Activated CD8-positive, alpha-beta T cell treated with anti-CD3 and anti-CD28 coated beads, Interleukin-2, amount 10 ng/mL, durations not matched to agents 7 days and 5 days (primary cell): Measurements from ENCODE around the gene MST1R. TPM values are rescaled to one million over a fixed set of nuclear protein-coding genes. Genes with fewer than 3 reads are reported as not detected.
"Not testable (repeated sequence)": the region's sequence is repeated elsewhere in the genome, so short reads cannot be mapped to it uniquely, and the experiment has no call there.

ENCODE experiments used
- ATAC-seq: fragments of 150-1000 bp; cut with Tn5 transposase; one replicate; pipeline ENCODE4 v1.10.0; 2021; ENCODE audit warnings: moderate library complexity
- CTCF ChIA-PET: fragments of 350-600 bp; sonication (Branson Sonifier 250); formaldehyde crosslinking; loops from one replicate; lab custom pipeline; 2021; ENCODE audit warnings: antibody characterized with exemption; lab: Charles Lee
- POLR2A ChIA-PET: fragments of 350-600 bp; sonication (Branson Sonifier 250); formaldehyde crosslinking; loops from one replicate; lab custom pipeline; 2021; ENCODE audit warnings: antibody characterized with exemption; lab: Charles Lee
- DNase-seq: peaks from one replicate; pipeline ENCODE4 v3.0.0-alpha.2; 2020
- H3K27ac Mint-ChIP-seq: one replicate; pipeline ENCODE4 v1.8.0; 2021; ENCODE audit warnings: mild to moderate bottlenecking, mixed read lengths
- H3K27me3 Mint-ChIP-seq: one replicate; pipeline ENCODE4 v1.8.0; 2021; ENCODE audit warnings: low read depth, mixed read lengths
- H3K36me3 Mint-ChIP-seq: one replicate; pipeline ENCODE4 v1.8.0; 2021; ENCODE audit warnings: low read depth, mixed read lengths
- H3K4me1 Mint-ChIP-seq: one replicate; pipeline ENCODE4 v1.8.0; 2021; ENCODE audit warnings: low read depth, mixed read lengths
- H3K4me3 Mint-ChIP-seq: one replicate; pipeline ENCODE4 v1.8.0; 2021; ENCODE audit warnings: mild to moderate bottlenecking, mixed read lengths
- H3K9me3 Mint-ChIP-seq: one replicate; pipeline ENCODE4 v1.8.0; 2022; ENCODE audit warnings: mixed read lengths; ENCODE audit not compliant: insufficient read depth
- total RNA-seq, 2 experiments: library from RNA; stranded (reverse); gene quantifications; one replicate each; pipeline ENCODE4 v1.2.3, GENCODE V29; 2021

Gene MST1R
- total RNA-seq, 2 experiments from 2014 or later = 3.2 to 3.9 TPM

- no peak for DNase-seq
- ChIA-PET CTCF (no interaction called here), POLR2A (interaction anchor here (1.0 kb wide), 1 partner anchor 15 kb away, joined by 4 read pairs; no protein-coding TSS in a partner anchor)
- peaks cover 15% of the 10 kb centered on the region for H3K4me1 Mint-ChIP-seq
- no peak for ATAC-seq
- no peak overlapping the region for H3K4me3 Mint-ChIP-seq
- peaks cover 3% of the 10 kb centered on the region for H3K36me3 Mint-ChIP-seq
- H3K9me3 Mint-ChIP-seq = no peaks in the 10 kb centered on the region
- H3K27ac Mint-ChIP-seq = no peak overlapping the region
- no peaks in the 10 kb centered on the region for H3K27me3 Mint-ChIP-seq
These were observed 6.9 kb upstream of the MST1R start for GRCh38 chr3:49910409-49911123.

DNA sequence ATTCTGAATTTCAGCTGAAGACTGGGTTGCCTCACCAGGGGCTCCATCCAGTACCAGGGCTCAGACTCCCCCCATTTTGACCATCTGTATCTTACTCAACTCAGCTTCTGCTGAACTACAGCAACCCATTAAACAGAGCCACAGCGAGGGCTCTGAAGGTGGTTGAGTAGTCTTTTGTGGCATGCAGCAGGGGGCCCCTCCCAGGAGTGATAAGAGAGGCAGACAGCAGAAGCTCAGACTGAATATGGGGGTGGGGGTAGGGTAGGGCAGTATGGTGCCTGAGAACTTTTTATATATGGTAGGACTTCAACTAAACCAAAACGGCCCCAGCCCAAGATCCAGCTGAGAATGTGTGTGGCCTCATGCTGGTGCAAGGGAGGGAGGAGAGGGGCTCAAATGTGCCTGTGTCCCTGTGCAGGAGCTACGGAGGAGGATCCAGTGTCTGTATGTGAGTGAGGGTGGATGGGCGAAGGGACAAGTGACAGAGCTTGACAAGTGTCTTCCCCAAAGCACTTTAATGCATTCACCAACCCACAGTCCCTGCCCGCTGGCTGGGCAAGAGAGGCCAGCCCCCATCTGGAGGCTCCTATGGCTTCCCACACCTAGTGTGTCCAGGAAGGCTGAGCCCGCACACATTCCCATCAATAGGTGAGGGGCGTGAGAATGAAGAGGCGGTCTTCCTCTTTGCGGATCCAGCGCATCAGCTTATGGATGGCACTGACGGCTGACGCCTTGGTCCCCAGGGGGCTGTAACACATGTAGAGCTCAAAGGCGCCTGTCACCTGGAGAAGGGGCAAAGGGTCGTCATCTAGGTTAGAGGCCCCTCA is 4.9 kb upstream of the MST1R start:
- ATAC-seq = no peak
- H3K27ac Mint-ChIP-seq = no peak overlapping the region
- CTCF ChIA-PET = interaction anchor here (0.9 to 1.3 kb wide), 2 partner anchors 69 to 105 kb away, joined by 3 to 5 read pairs; partner anchors contain the start of gene INKA1

DNA sequence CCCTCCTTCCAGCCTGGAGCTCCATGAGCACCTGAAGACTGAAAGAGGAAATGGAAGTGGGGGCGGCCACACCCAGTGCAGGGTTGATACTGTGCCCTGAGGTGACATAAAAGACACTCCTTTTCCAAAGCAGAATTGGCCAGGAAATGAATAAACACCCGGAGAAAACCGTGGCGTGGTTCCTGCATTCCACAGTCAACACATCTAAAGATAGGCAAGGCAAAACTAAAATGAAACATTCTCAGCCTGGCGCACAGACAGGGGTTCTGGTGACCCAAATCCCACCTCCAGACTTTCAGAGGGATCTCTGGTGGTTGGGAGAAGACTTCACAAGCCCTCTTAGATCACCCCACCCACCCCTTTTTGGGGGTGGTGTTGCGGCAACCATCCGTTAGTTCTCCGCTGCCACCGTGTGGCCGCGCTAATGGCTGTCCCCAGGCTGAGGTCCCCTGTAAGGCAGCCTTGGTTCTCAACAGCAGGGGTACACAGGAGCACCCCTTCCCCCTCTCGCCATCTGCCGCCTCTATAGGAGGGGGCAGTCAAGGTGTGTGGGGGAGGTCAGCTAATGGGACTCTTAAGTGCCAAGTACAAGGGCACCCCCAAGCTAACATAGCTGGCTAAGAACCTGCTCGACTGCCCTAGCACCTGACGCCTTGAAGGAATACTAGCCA is 2.5 kb upstream of the MST1R start:
- Mint-ChIP-seq H3K9me3 (no peaks in the 10 kb centered on the region), H3K27me3 (no peaks in the 10 kb centered on the region), H3K27ac (peak overlapping the region; percentile 93), H3K4me1 (peaks cover 39% of the 10 kb centered on the region), H3K4me3 (peak overlapping the region; percentile 50), H3K36me3 (peaks cover 6% of the 10 kb centered on the region)
- ATAC-seq (peak; percentile 52), DNase-seq (peak; percentile 69)
- ChIA-PET CTCF (interaction anchor here (0.6 to 2.2 kb wide), 24 partner anchors 9 to 366 kb away, joined by 3 to 13 read pairs (median 3); partner anchors contain the start of genes CDHR4, INKA1, MON1A and UBA7), POLR2A (interaction anchor here (0.7 to 1.6 kb wide), 2 partner anchors 33 to 49 kb away, joined by 3 to 5 read pairs; no protein-coding TSS in a partner anchor)

More for the DNA sequence above, 4.9 kb upstream of the MST1R start:
- Mint-ChIP-seq H3K4me1 (peaks cover 30% of the 10 kb centered on the region), H3K27me3 (no peaks in the 10 kb centered on the region), H3K9me3 (no peaks in the 10 kb centered on the region), H3K36me3 (peaks cover 6% of the 10 kb centered on the region), H3K4me3 (no peak overlapping the region)
- no peak for DNase-seq
- POLR2A ChIA-PET = no interaction called here

DNA sequence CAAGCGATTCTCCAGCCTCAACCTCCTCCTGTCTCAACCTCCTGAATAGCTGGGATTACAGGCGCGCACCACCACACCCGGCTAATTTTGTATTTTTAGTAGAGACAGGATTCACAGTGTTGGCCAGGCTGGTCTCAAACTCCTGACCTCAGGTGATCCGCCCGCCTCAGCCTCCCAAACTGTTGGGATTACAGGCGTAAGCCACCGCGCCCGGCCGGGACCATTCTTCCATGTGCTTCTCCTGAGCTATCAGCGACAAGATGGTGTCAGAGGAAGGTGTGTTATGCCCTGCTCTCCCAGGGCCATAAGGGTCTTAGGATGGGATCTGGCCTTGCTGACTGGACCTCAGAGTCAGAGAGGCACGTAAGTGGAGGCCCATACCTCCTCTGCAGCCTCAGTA is 775 bp upstream of the MST1R start:
- ChIA-PET POLR2A (interaction anchor here (0.7 to 1.6 kb wide), 2 partner anchors 9 to 47 kb away, joined by 3 to 5 read pairs; no protein-coding TSS in a partner anchor), CTCF (interaction anchor here (0.6 to 1.9 kb wide), 3 partner anchors 84 to 167 kb away, joined by 3 to 7 read pairs (median 3); partner anchors contain the start of gene INKA1)
- Mint-ChIP-seq H3K4me1 (peaks cover 39% of the 10 kb centered on the region), H3K27ac (peak overlapping the region; percentile 95), H3K4me3 (peak overlapping the region; percentile 93)
- not testable (repeated sequence) for H3K27me3 Mint-ChIP-seq, DNase-seq, ATAC-seq, H3K36me3 Mint-ChIP-seq, H3K9me3 Mint-ChIP-seq

DNA sequence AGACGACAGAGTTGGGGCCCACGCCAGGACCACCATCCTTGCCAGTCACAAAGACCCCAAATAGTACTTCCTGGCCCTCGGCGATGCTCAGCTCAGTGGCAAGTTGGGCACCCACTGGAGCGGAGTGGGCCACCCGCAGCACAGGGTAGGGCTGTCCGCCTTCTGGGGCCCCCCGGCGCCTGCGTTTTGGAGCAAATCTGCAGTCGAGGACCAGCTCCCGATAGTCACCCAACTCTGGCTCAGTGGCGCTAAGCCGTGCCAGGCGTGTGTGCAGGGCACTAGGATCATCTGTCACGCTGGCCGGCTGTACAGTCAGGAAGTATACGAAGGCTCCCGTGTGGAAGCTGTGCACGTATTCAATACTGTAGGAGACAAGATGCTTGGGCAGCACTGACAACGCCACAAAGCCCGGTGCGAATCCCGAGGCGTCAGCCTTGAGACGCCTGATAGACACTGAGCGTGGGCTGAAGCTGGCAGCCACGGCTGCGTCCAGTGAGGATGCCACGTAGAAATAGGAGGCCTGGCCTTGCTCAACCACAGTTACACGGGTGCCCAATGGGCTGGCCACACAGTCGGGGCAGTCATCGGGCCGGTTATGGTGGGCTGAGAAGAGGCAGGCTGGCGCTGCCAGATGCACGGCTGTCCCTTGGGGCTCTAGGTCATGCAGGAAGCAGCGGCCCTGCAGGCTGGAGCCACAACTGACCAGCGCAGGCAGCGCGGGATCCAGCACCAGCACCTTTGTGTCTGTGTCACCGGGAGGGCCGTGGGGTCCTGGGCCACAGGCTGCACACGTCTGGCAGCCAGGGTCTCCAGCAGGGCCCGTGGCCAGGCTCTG is 945 bp downstream of the MST1R start:
- CTCF ChIA-PET = interaction anchor here (0.7 to 2.9 kb wide), 3 partner anchors 44 to 63 kb away, joined by 3 to 15 read pairs (median 11); no protein-coding TSS in a partner anchor

DNA sequence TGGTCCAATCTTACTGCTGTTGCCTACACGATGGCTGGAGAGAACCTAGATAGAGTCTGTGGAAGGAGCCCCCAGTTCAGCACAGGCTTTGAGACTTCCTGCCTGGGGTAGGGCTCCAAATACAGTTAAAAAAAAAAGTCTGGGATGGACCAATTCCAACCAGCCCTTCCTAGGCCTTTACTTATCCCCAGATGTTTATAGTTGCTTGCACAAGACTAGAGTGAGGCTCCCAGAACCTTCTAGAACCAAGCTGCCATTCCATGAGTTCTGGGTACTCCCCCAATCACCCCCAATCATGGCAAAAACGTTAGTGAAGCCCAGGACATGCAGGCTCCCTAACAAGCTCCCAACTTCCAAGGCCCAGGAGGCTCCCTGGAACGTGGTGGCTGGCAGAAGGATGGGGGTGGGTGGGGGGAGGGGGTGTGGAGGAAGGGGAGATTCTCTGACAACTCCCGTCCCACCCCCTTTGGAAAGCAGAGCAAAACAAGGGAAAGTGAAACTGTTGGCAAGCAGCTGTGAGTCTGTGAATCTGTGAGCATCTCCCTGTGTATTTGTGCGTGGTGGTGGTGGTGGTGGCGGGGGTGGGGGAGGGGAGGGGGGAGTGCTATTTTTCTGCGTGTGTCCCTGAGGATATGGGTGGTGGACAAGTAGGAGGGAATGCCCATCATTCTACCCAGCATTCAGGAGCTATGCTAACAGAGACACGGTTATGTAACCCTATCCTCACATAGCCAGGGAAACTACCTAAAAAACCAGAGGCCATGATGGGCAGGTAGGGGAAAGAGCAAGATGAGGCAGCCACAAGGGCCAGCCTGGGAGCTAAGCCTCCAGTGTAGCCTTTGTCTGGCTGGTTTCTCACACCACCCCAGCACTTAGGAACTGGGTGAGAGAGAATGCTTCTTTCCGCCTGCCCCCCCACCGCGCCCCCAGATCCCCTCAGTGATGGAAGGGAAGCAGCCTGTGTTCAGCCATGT is 2.0 kb downstream of the MST1R start:
- Mint-ChIP-seq H3K36me3 (peaks cover 3% of the 10 kb centered on the region), H3K27me3 (no peaks in the 10 kb centered on the region), H3K4me1 (peaks cover 35% of the 10 kb centered on the region), H3K4me3 (no peak overlapping the region), H3K9me3 (no peaks in the 10 kb centered on the region), H3K27ac (peak overlapping the region; percentile 15)
- ChIA-PET POLR2A (interaction anchor here (0.7 to 1.4 kb wide), 2 partner anchors 25 to 681 kb away, joined by 3 to 4 read pairs; no protein-coding TSS in a partner anchor), CTCF (interaction anchor here (0.7 to 2.9 kb wide), 5 partner anchors 24 to 98 kb away, joined by 3 to 15 read pairs (median 11); partner anchors contain the start of gene INKA1)
- DNase-seq = no peak
- no peak for ATAC-seq

More for the DNA sequence above, 945 bp downstream of the MST1R start:
- H3K27ac Mint-ChIP-seq = no peak overlapping the region
- peaks cover 3% of the 10 kb centered on the region for H3K36me3 Mint-ChIP-seq
- DNase-seq (no peak), ATAC-seq (no peak)
- peak overlapping the region; percentile 38 for H3K4me3 Mint-ChIP-seq
- POLR2A ChIA-PET = interaction anchor here (0.7 to 1.4 kb wide), 3 partner anchors 26 to 682 kb away, joined by 3 to 4 read pairs (median 3); no protein-coding TSS in a partner anchor
- H3K4me1 Mint-ChIP-seq = peaks cover 39% of the 10 kb centered on the region
- H3K27me3 Mint-ChIP-seq = no peaks in the 10 kb centered on the region
- H3K9me3 Mint-ChIP-seq = no peaks in the 10 kb centered on the region

- Mint-ChIP-seq H3K27me3 (no peaks in the 10 kb centered on the region), H3K36me3 (peaks cover 3% of the 10 kb centered on the region), H3K9me3 (no peaks in the 10 kb centered on the region), H3K4me1 (peaks cover 25% of the 10 kb centered on the region), H3K27ac (no peak overlapping the region), H3K4me3 (no peak overlapping the region)
- DNase-seq (no peak), ATAC-seq (no peak)
- CTCF ChIA-PET = interaction anchor here (0.9 to 2.9 kb wide), 6 partner anchors 22 to 96 kb away, joined by 3 to 15 read pairs (median 8); partner anchors contain the start of gene INKA1
- POLR2A ChIA-PET = no interaction called here
These were observed 3.1 kb downstream of the MST1R start for GRCh38 chr3:49900491-49901153.

- POLR2A ChIA-PET = no interaction called here
- DNase-seq (peak; percentile 35), ATAC-seq (no peak)
- no peak overlapping the region for H3K27ac Mint-ChIP-seq
- H3K4me3 Mint-ChIP-seq = no peak overlapping the region
- peaks cover 3% of the 10 kb centered on the region for H3K36me3 Mint-ChIP-seq
- CTCF ChIA-PET = interaction anchor here (0.9 to 2.9 kb wide), 6 partner anchors 21 to 96 kb away, joined by 3 to 15 read pairs (median 8); partner anchors contain the start of gene INKA1
- H3K4me1 Mint-ChIP-seq = peaks cover 18% of the 10 kb centered on the region
- H3K27me3 Mint-ChIP-seq = no peaks in the 10 kb centered on the region
- no peaks in the 10 kb centered on the region for H3K9me3 Mint-ChIP-seq
These were observed 3.9 kb downstream of the MST1R start for GRCh38 chr3:49899815-49900214.

GRCh38 chr3:49898991-49899390 is 4.7 kb downstream of the MST1R start:
- ChIA-PET CTCF (interaction anchor here (1.0 to 1.9 kb wide), 2 partner anchors 20 to 22 kb away, joined by 3 to 4 read pairs; no protein-coding TSS in a partner anchor), POLR2A (no interaction called here)
- no peak for ATAC-seq
- peaks cover 2% of the 10 kb centered on the region for H3K36me3 Mint-ChIP-seq
- no peak overlapping the region for H3K4me3 Mint-ChIP-seq
- H3K27me3 Mint-ChIP-seq = no peaks in the 10 kb centered on the region
- H3K27ac Mint-ChIP-seq = no peak overlapping the region
- peaks cover 11% of the 10 kb centered on the region for H3K4me1 Mint-ChIP-seq
- no peak for DNase-seq
- H3K9me3 Mint-ChIP-seq = no peaks in the 10 kb centered on the region
